Cardiac muscle cell (in vitro differentiated cells and primary cell): ENCODE results near the gene KIF1A. TPM values are rescaled to one million over a fixed set of nuclear protein-coding genes. Genes with fewer than 3 reads are reported as not detected.

Experiments used
- DNase-seq, 2 donors: peaks; one replicate each; pipeline versions ENCODE4 v3.0.0 to v3.0.0-alpha.2; 2010 to 2017; ENCODE audit warnings: low read depth in 1 of 2, low spot score in 1 of 2
- H3K27ac ChIP-seq: fragments of 200-600 bp; sonication (generic); 2 replicates; pipeline ENCODE4 v1.5.1; 2016
- H3K27me3 ChIP-seq: fragments of 200-600 bp; sonication (generic); 2 replicates; pipeline ENCODE4 v1.6.0; 2016; ENCODE audit warnings: control low read depth
- H3K36me3 ChIP-seq: fragments of 200-600 bp; sonication (generic); 2 replicates; pipeline ENCODE4 v1.5.1; 2016; ENCODE audit warnings: control low read depth
- H3K4me1 ChIP-seq: fragments of 200-600 bp; sonication (generic); 2 replicates; pipeline ENCODE4 v1.8.1; 2017; ENCODE audit warnings: low read depth, mild to moderate bottlenecking, mixed run types
- H3K4me3 ChIP-seq: fragments of 200-600 bp; sonication (generic); 2 replicates; pipeline ENCODE4 v1.5.1; 2016; ENCODE audit warnings: mild to moderate bottlenecking
- H3K9me3 ChIP-seq: fragments of 200-600 bp; sonication (generic); 2 replicates; pipeline ENCODE4 v1.5.1; 2017; ENCODE audit warnings: low read depth, mild to moderate bottlenecking, control low read depth
- CTCF ChIP-seq: IDR thresholded peaks from 2 replicates; pipeline ENCODE4 v1.5.1; 2012; ENCODE audit warnings: low read depth, mild to moderate bottlenecking, low read length
- polyA plus RNA-seq: library from polyadenylated mRNA; unstranded; fragments of >200 nt; fragmentation: Nextera tagmentation; extraction: Ambion mirVana; gene quantifications from 2 replicates; pipeline ENCODE4 v1.2.1, GENCODE V29; 2016
- total RNA-seq: library from RNA; depleted of rRNA; stranded (reverse); fragments of >200 nt; gene quantifications from 2 replicates; pipeline ENCODE4 v1.2.3, GENCODE V29; 2016

KIF1A gene
- total and polyA plus RNA-seq, 2 experiments from 2014 or later: 6.3 to 14.1 TPM

GRCh38 chr2:240732184-240732583 is 87.8 kb downstream of the KIF1A start:
- H3K4me1 ChIP-seq: peaks cover 6% of the 10 kb centered on the region
- H3K36me3 ChIP-seq: no peaks in the 10 kb centered on the region
- H3K4me3 ChIP-seq: no peak overlapping the region
- H3K9me3 ChIP-seq: no peaks in the 10 kb centered on the region
- no peak for DNase-seq
- H3K27ac ChIP-seq: no peak overlapping the region
- no peaks in the 10 kb centered on the region for H3K27me3 ChIP-seq
- TF ChIP-seq CTCF: no peak

GRCh38 chr2:240731178-240731545 is 88.9 kb downstream of the KIF1A start:
- Histone ChIP-seq H3K27ac (no peak overlapping the region), H3K4me3 (no peak overlapping the region), H3K9me3 (no peaks in the 10 kb centered on the region), H3K27me3 (no peaks in the 10 kb centered on the region), H3K36me3 (no peaks in the 10 kb centered on the region), H3K4me1 (no peaks in the 10 kb centered on the region)
- peak in 1 of 2 donors; percentile 26 for DNase-seq
- TF ChIP-seq CTCF: no peak

- Histone ChIP-seq H3K9me3 (no peaks in the 10 kb centered on the region), H3K4me3 (no peak overlapping the region), H3K4me1 (no peaks in the 10 kb centered on the region), H3K36me3 (no peaks in the 10 kb centered on the region), H3K27ac (no peak overlapping the region), H3K27me3 (no peaks in the 10 kb centered on the region)
- TF ChIP-seq CTCF: no peak
- DNase-seq: no peak
These were observed 89.4 kb downstream of the KIF1A start for GRCh38 chr2:240730501-240731177.

GRCh38 chr2:240728827-240729226 is 91.2 kb downstream of the KIF1A start:
- TF ChIP-seq CTCF: no peak

GRCh38 chr2:240728361-240728760 is 91.7 kb downstream of the KIF1A start:
- Histone ChIP-seq H3K9me3 (no peaks in the 10 kb centered on the region), H3K27me3 (no peaks in the 10 kb centered on the region), H3K4me3 (no peak overlapping the region), H3K27ac (no peak overlapping the region), H3K4me1 (no peaks in the 10 kb centered on the region), H3K36me3 (no peaks in the 10 kb centered on the region)
- DNase-seq: no peak
- no peak for TF ChIP-seq CTCF

More at GRCh38 chr2:240728827-240729226, 91.2 kb downstream of the KIF1A start:
- Histone ChIP-seq H3K9me3 (no peaks in the 10 kb centered on the region), H3K4me3 (no peak overlapping the region), H3K27me3 (no peaks in the 10 kb centered on the region), H3K36me3 (no peaks in the 10 kb centered on the region), H3K4me1 (no peaks in the 10 kb centered on the region), H3K27ac (no peak overlapping the region)
- DNase-seq: peak in 1 of 2 donors; percentile 43
